WTC11 (cell line): Measurements from ENCODE around the gene GJA1. TPM values are rescaled to one million over a fixed set of nuclear protein-coding genes. Genes with fewer than 3 reads are reported as not detected.

Source experiments
- ATAC-seq: fragments of 200-7000 bp; cut with Tn5 transposase; 2 replicates; pipeline ENCODE4 v1.10.0; 2021; ENCODE audit warnings: mild to moderate bottlenecking, moderate library complexity
- CTCF ChIA-PET: fragments of 300-600 bp; sonication (Branson Sonifier 250); formaldehyde crosslinking; loops from one replicate; lab custom pipeline; 2021; ENCODE audit warnings: antibody characterized with exemption; lab: Charles Lee
- POLR2A ChIA-PET: fragments of 350-600 bp; sonication (Branson Sonifier 250); formaldehyde crosslinking; loops from one replicate; lab custom pipeline; 2021; ENCODE audit warnings: antibody characterized with exemption; lab: Charles Lee
- DNase-seq: peaks from one replicate; pipeline ENCODE4 v3.0.0; 2021; ENCODE audit warnings: low spot score
- H3K27ac Mint-ChIP-seq: 2 replicates; pipeline ENCODE4 v1.8.0; 2021; ENCODE audit warnings: mixed read lengths
- H3K27me3 Mint-ChIP-seq: 2 replicates; pipeline ENCODE4 v1.8.0; 2021; ENCODE audit warnings: low read depth, mild to moderate bottlenecking, moderate library complexity, mixed read lengths
- H3K36me3 Mint-ChIP-seq: 2 replicates; pipeline ENCODE4 v1.8.0; 2021; ENCODE audit warnings: mixed read lengths
- H3K4me1 Mint-ChIP-seq: 2 replicates; pipeline ENCODE4 v1.8.0; 2022; ENCODE audit warnings: mixed read lengths
- H3K4me3 Mint-ChIP-seq: 2 replicates; pipeline ENCODE4 v1.8.0; 2021; ENCODE audit warnings: mild to moderate bottlenecking, moderate library complexity, mixed read lengths
- H3K9me3 Mint-ChIP-seq: 2 replicates; pipeline ENCODE4 v1.8.0; 2021; ENCODE audit warnings: mixed read lengths
- AR ChIP-seq: fragments of 250-450 bp; sonication (Bioruptor Pico); IDR thresholded peaks from 2 replicates; pipeline ENCODE4 v1.9.0; 2021; ENCODE audit warnings: mild to moderate bottlenecking
- FOXK1 ChIP-seq: sonication (generic); formaldehyde crosslinking; IDR thresholded peaks from 2 replicates; pipeline ENCODE4 v1.8.0; 2022; ENCODE audit warnings: mild to moderate bottlenecking, moderate library complexity, missing genetic modification reagents
- GABPB1 ChIP-seq: sonication (generic); formaldehyde crosslinking; IDR thresholded peaks from 2 replicates; pipeline ENCODE4 v1.8.1; 2023; ENCODE audit warnings: mild to moderate bottlenecking, missing genetic modification reagents
- MXD4 ChIP-seq: fragments of 250-450 bp; sonication (Bioruptor Pico); IDR thresholded peaks from 2 replicates; pipeline ENCODE4 v1.8.0; 2021; ENCODE audit warnings: mild to moderate bottlenecking, moderate library complexity, borderline replicate concordance
- NFATC4 ChIP-seq: fragments of 250-450 bp; sonication (Bioruptor Pico); IDR thresholded peaks from 2 replicates; pipeline ENCODE4 v1.9.0; 2021; ENCODE audit warnings: mild to moderate bottlenecking
- NFE2L1 ChIP-seq: sonication (generic); formaldehyde crosslinking; IDR thresholded peaks from 2 replicates; pipeline ENCODE4 v1.8.1; 2023; ENCODE audit warnings: missing genetic modification reagents
- NR3C1 ChIP-seq: sonication (generic); formaldehyde crosslinking; conservative IDR thresholded peaks from 2 replicates; pipeline ENCODE4 v1.8.1; 2023; ENCODE audit warnings: low read depth, mild to moderate bottlenecking, missing genetic modification reagents
- ZNF138 ChIP-seq: sonication (generic); formaldehyde crosslinking; conservative IDR thresholded peaks from 2 replicates; pipeline ENCODE4 v1.8.1; 2022; ENCODE audit warnings: mild to moderate bottlenecking, moderate library complexity, missing genetic modification reagents
- ZNF232 ChIP-seq: sonication (generic); formaldehyde crosslinking; IDR thresholded peaks from 2 replicates; pipeline ENCODE4 v1.8.0; 2022; ENCODE audit warnings: mild to moderate bottlenecking, missing genetic modification reagents
- ZNF263 ChIP-seq: sonication (generic); formaldehyde crosslinking; IDR thresholded peaks from 2 replicates; pipeline ENCODE4 v1.8.1; 2022; ENCODE audit warnings: low read depth, mild to moderate bottlenecking, moderate library complexity, missing genetic modification reagents
- ZNF281 ChIP-seq: sonication (generic); formaldehyde crosslinking; IDR thresholded peaks from 2 replicates; pipeline ENCODE4 v1.8.0; 2023; ENCODE audit warnings: mild to moderate bottlenecking, missing genetic modification reagents
- ZSCAN18 ChIP-seq: fragments of 250-450 bp; sonication (Bioruptor Pico); IDR thresholded peaks from 2 replicates; pipeline ENCODE4 v2.1.2; 2022; ENCODE audit warnings: mild to moderate bottlenecking, moderate library complexity
- total RNA-seq: library from RNA; stranded (reverse); gene quantifications from 3 replicates; pipeline ENCODE4 v1.2.3, GENCODE V29; 2021
- TF ChIP-seq, protein P1 (sequence below): sonication (generic); formaldehyde crosslinking; IDR thresholded peaks from 2 replicates; pipeline ENCODE4 v1.8.0; 2023; ENCODE audit warnings: missing genetic modification reagents
- TF ChIP-seq, protein P2 (sequence below): sonication (generic); formaldehyde crosslinking; IDR thresholded peaks from 2 replicates; pipeline ENCODE4 v1.8.1; 2023; ENCODE audit warnings: mild to moderate bottlenecking, missing genetic modification reagents, moderate library complexity
- TF ChIP-seq, protein P3 (sequence below): sonication (generic); formaldehyde crosslinking; IDR thresholded peaks from 2 replicates; pipeline ENCODE4 v1.8.0; 2023; ENCODE audit warnings: missing genetic modification reagents, mild to moderate bottlenecking, borderline replicate concordance
- TF ChIP-seq, protein P4 (sequence below): sonication (generic); formaldehyde crosslinking; IDR thresholded peaks from 2 replicates; pipeline ENCODE4 v1.8.1; 2022; ENCODE audit warnings: mild to moderate bottlenecking, moderate library complexity, missing genetic modification reagents

Gene GJA1
- total RNA-seq, 1 experiment from 2014 or later = 546 TPM

DNA sequence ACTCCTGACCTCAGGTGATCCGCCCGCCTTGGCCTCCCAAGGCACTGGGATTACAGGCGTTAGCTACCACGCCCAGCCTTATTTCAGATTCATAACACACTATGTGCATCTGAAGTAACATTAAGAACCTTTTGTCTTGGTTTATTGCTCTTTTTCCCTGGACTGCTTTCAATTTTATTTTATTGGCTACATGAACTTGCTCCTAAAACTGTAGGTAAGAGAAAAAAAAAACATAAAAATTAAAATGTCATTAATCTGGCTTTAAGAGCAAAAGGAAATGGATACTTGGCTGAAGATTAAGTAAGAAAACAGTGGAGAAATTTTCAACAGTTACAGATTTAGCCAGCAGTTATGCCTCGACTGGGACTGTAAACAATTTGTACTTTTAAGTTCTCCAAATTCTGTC is 62.5 kb downstream of the GJA1 start (continued):
- TF ChIP-seq AR = no peak
- TF ChIP-seq ZNF232 = no peak
- TF ChIP-seq NFE2L1 (CRISPR knock-in tag) = no peak
- no peak for TF ChIP-seq ZNF138 (CRISPR knock-in tag)
- no peak for TF ChIP-seq ZSCAN18 (CRISPR knock-in tag)

- H3K27me3 Mint-ChIP-seq = no peaks in the 10 kb centered on the region
- H3K36me3 Mint-ChIP-seq = no peaks in the 10 kb centered on the region
- ChIA-PET POLR2A (interaction anchor here (1.9 kb wide), 1 partner anchor 63 kb away, joined by 5 read pairs; the partner anchor contains the start of gene GJA1), CTCF (no interaction called here)
- no peak for ATAC-seq
- no peaks in the 10 kb centered on the region for H3K9me3 Mint-ChIP-seq
- no peak overlapping the region for H3K4me3 Mint-ChIP-seq
- peaks cover 5% of the 10 kb centered on the region; the same call in 1 of the 2 replicates for H3K4me1 Mint-ChIP-seq
- no peak overlapping the region for H3K27ac Mint-ChIP-seq
- no peak for DNase-seq
- TF ChIP-seq, protein P1, sequence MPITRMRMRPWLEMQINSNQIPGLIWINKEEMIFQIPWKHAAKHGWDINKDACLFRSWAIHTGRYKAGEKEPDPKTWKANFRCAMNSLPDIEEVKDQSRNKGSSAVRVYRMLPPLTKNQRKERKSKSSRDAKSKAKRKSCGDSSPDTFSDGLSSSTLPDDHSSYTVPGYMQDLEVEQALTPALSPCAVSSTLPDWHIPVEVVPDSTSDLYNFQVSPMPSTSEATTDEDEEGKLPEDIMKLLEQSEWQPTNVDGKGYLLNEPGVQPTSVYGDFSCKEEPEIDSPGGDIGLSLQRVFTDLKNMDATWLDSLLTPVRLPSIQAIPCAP = no peak
- TF ChIP-seq, protein P2, sequence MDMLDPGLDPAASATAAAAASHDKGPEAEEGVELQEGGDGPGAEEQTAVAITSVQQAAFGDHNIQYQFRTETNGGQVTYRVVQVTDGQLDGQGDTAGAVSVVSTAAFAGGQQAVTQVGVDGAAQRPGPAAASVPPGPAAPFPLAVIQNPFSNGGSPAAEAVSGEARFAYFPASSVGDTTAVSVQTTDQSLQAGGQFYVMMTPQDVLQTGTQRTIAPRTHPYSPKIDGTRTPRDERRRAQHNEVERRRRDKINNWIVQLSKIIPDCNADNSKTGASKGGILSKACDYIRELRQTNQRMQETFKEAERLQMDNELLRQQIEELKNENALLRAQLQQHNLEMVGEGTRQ = no peak
- TF ChIP-seq AR (no peak), FOXK1 (CRISPR knock-in tag) (no peak), NR3C1 (CRISPR knock-in tag) (no peak), ZNF281 (CRISPR knock-in tag) (no peak), NFATC4 (no peak), ZNF263 (no peak), GABPB1 (CRISPR knock-in tag) (no peak), MXD4 (CRISPR knock-in tag) (no peak)
- TF ChIP-seq, protein P3, sequence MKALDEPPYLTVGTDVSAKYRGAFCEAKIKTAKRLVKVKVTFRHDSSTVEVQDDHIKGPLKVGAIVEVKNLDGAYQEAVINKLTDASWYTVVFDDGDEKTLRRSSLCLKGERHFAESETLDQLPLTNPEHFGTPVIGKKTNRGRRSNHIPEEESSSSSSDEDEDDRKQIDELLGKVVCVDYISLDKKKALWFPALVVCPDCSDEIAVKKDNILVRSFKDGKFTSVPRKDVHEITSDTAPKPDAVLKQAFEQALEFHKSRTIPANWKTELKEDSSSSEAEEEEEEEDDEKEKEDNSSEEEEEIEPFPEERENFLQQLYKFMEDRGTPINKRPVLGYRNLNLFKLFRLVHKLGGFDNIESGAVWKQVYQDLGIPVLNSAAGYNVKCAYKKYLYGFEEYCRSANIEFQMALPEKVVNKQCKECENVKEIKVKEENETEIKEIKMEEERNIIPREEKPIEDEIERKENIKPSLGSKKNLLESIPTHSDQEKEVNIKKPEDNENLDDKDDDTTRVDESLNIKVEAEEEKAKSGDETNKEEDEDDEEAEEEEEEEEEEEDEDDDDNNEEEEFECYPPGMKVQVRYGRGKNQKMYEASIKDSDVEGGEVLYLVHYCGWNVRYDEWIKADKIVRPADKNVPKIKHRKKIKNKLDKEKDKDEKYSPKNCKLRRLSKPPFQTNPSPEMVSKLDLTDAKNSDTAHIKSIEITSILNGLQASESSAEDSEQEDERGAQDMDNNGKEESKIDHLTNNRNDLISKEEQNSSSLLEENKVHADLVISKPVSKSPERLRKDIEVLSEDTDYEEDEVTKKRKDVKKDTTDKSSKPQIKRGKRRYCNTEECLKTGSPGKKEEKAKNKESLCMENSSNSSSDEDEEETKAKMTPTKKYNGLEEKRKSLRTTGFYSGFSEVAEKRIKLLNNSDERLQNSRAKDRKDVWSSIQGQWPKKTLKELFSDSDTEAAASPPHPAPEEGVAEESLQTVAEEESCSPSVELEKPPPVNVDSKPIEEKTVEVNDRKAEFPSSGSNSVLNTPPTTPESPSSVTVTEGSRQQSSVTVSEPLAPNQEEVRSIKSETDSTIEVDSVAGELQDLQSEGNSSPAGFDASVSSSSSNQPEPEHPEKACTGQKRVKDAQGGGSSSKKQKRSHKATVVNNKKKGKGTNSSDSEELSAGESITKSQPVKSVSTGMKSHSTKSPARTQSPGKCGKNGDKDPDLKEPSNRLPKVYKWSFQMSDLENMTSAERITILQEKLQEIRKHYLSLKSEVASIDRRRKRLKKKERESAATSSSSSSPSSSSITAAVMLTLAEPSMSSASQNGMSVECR (CRISPR knock-in tag) = no peak
- TF ChIP-seq, protein P4, sequence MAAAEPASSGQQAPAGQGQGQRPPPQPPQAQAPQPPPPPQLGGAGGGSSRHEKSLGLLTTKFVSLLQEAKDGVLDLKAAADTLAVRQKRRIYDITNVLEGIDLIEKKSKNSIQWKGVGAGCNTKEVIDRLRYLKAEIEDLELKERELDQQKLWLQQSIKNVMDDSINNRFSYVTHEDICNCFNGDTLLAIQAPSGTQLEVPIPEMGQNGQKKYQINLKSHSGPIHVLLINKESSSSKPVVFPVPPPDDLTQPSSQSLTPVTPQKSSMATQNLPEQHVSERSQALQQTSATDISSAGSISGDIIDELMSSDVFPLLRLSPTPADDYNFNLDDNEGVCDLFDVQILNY (CRISPR knock-in tag) = no peak
Measured at GRCh38 chr6:121498481-121499276, 63.2 kb downstream of the GJA1 start.
